Hair follicular keratinocyte (primary cell): ENCODE results near the gene APCDD1L. TPM values are rescaled to one million over a fixed set of nuclear protein-coding genes. Genes with fewer than 3 reads are reported as not detected.

ENCODE experiments used
- total RNA-seq: library from RNA; depleted of rRNA; stranded (reverse); fragments of >200 nt; gene quantifications from 2 replicates; pipeline ENCODE4 v1.2.3, GENCODE V29; 2015

The APCDD1L gene
- 0.76 and 1.6 TPM in 2 replicates for total RNA-seq

DNA sequence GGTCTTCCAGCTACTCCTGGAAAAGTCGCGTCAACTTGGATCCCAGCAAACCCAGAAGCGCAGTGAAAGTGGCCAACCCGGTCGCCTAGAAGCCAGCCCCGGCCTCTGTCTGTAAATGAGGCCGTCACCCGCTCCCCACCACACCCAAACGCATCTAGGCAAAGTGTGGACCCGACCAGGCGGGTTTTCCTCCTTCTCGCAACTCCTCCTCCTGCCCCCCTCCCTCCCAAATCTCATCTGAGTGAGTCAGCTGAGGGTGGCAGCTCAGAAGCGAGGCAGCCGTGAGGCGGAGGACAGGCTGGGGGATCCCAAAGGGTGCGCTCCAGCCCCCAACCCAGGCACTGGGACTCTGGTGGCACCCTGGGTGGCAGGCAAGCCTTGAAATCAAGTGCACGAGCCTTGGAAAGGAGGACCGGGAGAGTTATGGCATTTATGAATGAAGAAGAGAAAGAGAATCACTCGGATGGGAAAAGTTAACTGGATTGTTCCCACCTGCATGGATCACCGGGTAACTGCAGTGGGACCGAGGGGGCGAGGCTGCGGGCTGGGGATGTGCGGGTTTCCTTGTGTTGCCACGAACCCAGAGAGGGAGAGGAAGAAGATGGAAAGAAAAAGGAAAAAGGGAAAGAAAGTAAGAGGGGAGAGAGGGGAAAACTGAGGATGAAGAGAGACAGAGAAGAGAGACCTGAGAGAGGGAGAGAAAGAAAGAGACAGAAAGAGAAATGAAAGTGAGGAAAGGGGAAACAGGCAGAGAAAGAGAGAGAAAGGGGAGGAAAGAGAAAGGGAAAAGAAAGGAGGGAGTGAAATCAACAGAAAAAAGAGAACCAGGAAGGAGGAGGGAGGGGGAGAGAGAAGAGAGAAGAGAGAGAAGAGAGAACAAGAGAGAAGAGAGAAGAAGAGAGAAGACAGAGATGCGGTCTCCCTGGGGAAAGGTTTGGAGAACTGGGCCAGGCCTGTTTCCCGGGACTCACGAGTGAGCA lies at the start of gene APCDD1L:
Gene APCDD1L, minus strand, starts transcription at position 167 of the 980 bp plus-strand sequence. CDS start 692 bp downstream, outside the sequence.

Other genes starting within 250 kb of the APCDD1L start
- 12.6 and 17.6 TPM in 2 replicates for gene RAB22A, start 205.7 kb downstream of the APCDD1L start, total RNA-seq
- 9.9 and 15.7 TPM in 2 replicates for gene VAPB, start 126.2 kb downstream of the APCDD1L start, total RNA-seq
- gene STX16, start 135.9 kb upstream of the APCDD1L start, total RNA-seq: 15.7 and 25.8 TPM in 2 replicates
- 12.3 and 13.7 TPM in 2 replicates for gene NPEPL1, start 177.4 kb upstream of the APCDD1L start, total RNA-seq